Measurements from ENCODE around the gene SRSF7.
A peak's percentile ranks its signal among the peaks of the same experiment; 100 is the strongest.

Gene SRSF7

GRCh38 chr2:38747007-38747424 lies 4.1 kb downstream of the SRSF7 start:
- TF ChIP-seq TOX (CRISPR knock-in tag; IDR thresholded peaks at IDR 0.05; ENCODE audit: borderline replicate concordance) (no peak), PPARA (CRISPR knock-in tag; IDR thresholded peaks at IDR 0.05; ENCODE audit: borderline replicate concordance) (no peak), ZNF8 (CRISPR knock-in tag; IDR thresholded peaks at IDR 0.05) (no peak), OSR1 (CRISPR knock-in tag; IDR thresholded peaks at IDR 0.05) (no peak), ISL1 (CRISPR knock-in tag; IDR thresholded peaks at IDR 0.05) (peak; percentile 94), ESRRG (CRISPR knock-in tag; IDR thresholded peaks at IDR 0.05) (0 out of 2 replicates have a peak, but pooled peaks have one; percentile 7), ZC3H10 (CRISPR knock-in tag; IDR thresholded peaks at IDR 0.05) (no peak), ARNTL (CRISPR knock-in tag; IDR thresholded peaks at IDR 0.05; ENCODE audit: borderline replicate concordance, low read depth) (no peak), POU6F1 (CRISPR knock-in tag; IDR thresholded peaks at IDR 0.05; ENCODE audit: borderline replicate concordance, low read depth) (no peak), RARB (CRISPR knock-in tag; IDR thresholded peaks at IDR 0.05) (no peak), CSRNP3 (CRISPR knock-in tag; IDR thresholded peaks at IDR 0.05) (peak; percentile 48; the same call in 1 of the 2 replicates), PATZ1 (CRISPR knock-in tag; IDR thresholded peaks at IDR 0.05; ENCODE audit: borderline replicate concordance) (no peak; the same call in 1 of the 2 replicates), ZFP3 (CRISPR knock-in tag; IDR thresholded peaks at IDR 0.05) (peak; percentile 35; the same call in 1 of the 2 replicates), TSHZ2 (CRISPR knock-in tag; IDR thresholded peaks at IDR 0.05) (peak; percentile 97), TCF4 (CRISPR knock-in tag; IDR thresholded peaks at IDR 0.05; ENCODE audit: borderline replicate concordance) (peak; percentile 89), CREB5 (CRISPR knock-in tag; IDR thresholded peaks at IDR 0.05; ENCODE audit: low read depth) (no peak), BACH2 (CRISPR knock-in tag; IDR thresholded peaks at IDR 0.05; ENCODE audit: borderline replicate concordance) (no peak), ZNF565 (CRISPR knock-in tag; conservative IDR thresholded peaks at IDR 0.05; ENCODE audit: low read depth) (no peak), SNAI2 (CRISPR knock-in tag; IDR thresholded peaks at IDR 0.05) (no peak), ZNF70 (CRISPR knock-in tag; IDR thresholded peaks at IDR 0.05) (no peak), ZFP30 (CRISPR knock-in tag; IDR thresholded peaks at IDR 0.05) (no peak), CSDC2 (CRISPR knock-in tag; IDR thresholded peaks at IDR 0.05) (no peak), GLIS3 (CRISPR knock-in tag; IDR thresholded peaks at IDR 0.05) (peak; percentile 45; the same call in 1 of the 2 replicates)
- peak; percentile 2; the same call in 1 of the 3 replicates for ATAC-seq

GRCh38 chr2:38745267-38745666 lies 5.9 kb downstream of the SRSF7 start:
- no peak for TF ChIP-seq ZC3H10 (CRISPR knock-in tag; IDR thresholded peaks at IDR 0.05)
- no peak for TF ChIP-seq CREB5 (CRISPR knock-in tag; IDR thresholded peaks at IDR 0.05; ENCODE audit: low read depth)
- no peak for ATAC-seq

Data from SK-N-SH treated with all-trans-retinoic acid at 6 μM for 48 hours (cell line).